ENCODE results near the gene IDUA.
"Not testable (repeated sequence)": the region's sequence is repeated elsewhere in the genome, so short reads cannot be mapped to it uniquely, and the experiment has no call there.

IDUA gene

DNA sequence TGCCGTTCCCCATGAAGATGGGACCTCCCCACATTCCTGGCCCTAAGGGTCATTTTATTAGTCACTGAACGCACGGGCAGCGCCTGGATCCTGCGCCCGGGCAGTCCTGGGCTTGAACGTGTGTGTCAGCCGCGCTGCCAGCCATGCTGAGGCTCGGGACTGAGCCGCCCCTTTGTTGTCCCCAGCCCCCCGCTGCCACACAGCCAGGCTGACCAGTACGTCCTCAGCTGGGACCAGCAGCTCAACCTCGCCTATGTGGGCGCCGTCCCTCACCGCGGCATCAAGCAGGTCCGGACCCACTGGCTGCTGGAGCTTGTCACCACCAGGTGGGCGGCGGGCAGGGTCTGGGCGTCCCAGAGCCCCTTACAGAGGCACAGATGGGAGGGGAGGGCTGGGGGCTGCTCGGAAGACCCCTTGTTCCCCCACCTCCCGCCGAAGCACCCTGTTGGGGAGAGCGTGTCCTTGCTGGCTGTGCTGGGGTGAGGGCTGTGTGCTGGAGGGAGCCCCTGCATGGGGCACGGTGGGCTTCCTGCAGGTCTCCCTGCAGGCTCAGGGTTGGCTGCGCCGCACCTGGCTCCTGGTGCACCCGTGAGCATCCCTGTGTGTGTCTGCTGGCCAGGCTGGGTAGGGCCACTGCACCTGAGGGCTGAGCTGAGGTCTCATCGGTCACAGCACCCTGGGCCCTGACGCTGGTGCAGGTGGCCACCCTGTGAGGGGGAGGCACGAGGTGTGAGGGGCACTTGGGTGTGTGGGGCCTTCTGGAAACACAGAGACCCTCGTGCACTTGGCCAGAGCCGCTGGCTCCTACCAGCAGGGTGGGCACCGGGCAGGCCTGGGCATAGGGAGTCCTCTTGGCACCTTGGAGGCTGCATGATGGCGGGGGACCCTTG lies 1.0 kb downstream of the IDUA start:
- no peak for DNase-seq (ENCODE audit: low read depth)

DNA sequence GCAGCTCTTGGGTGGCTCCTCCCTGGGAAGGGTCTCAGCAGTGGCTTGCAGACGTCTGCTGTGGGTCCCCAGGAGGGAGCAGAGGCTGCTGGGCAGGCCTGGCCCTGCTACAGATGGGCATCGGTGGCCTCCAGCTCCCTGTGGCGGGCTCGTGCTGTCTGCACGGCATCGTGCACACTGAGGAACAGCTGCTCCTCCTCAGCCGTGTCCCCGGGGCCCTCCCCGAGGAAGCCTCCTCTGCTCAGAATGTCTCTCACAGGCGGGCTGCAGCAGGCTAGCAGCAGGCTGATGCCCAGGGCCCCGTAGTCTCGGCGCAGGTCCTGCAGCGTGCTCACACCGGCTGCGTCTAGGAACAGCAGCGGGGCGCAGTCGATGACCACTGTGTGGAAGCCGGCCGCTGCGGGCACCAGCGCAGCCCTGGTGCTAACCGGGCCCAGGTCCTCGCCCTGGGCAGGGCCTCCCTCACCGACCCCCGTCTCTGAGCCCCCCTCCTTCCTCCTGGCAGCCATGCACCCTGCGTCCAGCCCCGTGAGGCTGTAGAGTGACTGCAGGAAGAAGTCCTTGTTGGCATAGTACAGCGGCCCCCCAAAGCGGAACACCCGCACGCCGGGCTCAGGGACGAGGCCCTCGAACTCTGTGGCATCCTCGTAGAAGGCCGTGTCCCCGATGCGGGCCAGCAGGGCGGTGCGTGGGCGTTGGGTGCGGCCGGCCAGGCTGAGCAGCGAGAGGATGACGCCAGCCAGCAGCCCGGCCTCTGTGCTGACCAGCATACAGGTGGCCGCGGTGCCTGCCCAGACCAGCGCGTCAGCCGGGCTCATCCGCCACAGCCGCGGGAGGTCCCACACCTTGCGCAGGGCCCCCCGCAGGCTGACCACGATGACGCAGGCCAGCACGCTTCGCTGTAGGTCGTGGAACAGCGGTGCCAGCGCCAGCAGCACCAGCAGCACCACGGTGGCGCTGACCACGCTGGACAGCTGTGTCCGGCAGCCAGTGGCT lies 2.2 kb downstream of the IDUA start:
- no peak for DNase-seq (ENCODE audit: low read depth)

DNA sequence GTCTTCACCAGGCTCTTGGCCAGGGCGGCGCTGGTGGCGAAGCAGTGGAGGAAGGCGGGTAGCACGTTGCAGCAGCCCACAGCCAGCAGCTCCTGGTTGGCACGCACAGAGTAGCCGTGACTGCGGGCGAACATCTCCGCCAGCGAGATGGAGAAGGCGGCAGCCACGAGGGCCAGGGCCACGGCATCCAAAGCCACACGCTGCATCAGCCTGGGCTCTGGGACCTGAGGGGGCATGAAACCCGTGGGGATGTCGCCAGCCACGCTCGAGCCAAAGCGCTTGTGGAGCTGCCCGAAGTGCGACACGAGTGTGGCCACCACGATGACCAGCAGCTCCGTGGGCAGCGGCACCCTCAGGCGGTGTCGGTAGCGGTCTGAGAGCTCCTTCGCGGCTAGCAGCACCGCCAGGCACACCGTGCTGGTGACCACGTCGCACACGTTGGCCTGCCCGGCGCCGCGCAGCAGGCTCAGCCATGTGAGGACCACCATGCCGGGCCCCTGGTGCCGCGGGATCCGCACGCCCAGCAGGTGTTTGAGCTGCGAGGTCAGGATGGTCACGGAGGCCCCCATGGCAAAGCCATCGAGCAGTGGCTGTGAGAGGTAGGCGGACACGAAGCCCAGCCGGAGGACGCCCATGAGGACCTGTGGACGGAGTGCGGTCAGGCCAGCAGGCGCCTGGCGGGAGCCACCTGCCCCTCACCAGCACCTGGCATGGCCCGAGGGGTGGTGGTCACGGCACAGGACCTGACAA lies 3.1 kb downstream of the IDUA start:
- DNase-seq (ENCODE audit: low read depth): no peak

DNA sequence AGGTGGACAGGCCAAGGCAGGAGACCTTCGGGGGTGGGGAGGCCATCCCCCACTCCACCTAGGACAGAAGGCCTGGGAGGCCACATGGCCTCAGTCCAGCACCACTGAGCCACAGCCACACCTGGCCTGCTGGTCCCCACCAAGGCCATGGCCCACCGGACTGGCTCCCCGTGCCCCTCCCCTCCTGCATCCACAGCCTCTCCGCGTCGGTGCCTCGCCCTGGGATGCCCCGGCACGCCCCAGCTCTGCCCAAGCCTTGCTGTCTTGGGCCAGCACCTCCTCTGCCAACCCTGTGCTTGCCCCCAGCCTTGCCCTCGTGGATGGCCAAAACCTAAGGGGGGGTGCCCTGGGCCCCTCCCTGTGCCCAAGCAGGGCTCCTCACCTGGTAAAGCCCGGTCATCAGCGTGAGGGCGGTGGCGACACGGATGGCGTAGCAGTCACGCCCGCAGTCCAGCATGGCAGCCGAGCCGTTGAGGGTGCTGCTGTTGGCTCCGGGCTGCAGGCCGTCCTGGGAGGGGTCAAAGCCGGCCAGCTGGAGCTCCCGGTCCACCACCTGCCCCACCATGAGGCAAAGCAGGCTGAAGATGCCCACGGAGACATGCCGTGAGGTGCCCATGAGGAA lies 4.0 kb downstream of the IDUA start:
- DNase-seq (ENCODE audit: low read depth): no peak

DNA sequence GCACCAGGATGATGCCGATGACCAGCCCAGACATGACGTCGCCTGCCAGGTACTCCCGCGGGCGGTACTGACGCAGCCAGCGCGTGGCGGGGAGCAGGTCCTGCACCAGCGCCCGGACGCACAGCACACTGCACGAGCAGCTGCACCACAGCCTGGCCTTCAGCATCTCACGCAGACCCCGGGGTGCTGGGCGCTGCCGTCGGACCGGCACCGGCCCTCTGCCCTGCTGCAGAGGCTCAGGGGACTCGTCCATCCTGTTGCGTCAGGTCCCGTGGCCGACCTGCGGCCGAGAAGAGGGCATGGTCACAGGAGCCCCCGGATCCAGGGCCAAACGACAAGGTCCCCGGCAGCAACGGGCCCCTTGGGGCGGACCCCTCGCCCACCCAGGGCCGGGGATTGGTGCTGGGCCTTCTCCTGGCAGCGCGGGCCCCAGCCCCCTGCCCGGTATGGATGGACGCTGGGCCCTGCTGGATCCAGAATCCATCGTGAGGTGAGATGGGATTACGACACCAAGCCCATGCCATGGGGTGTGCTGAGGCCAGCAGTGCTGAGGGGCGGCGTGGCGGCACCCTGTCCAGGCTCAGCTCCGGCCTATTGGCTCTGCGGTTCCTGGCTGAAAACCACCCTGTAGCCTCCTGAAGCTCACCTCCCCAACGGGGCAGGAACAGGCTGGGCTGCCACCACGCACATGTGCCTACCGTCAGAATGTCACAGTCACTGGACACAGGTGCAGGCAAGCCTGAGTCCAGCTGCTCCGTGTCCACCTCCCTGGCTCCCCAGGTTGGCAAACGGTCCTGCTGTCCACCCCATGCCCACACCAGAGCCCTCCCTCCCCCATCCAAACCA lies 4.8 kb downstream of the IDUA start:
- no peak for DNase-seq (ENCODE audit: low read depth)

DNA sequence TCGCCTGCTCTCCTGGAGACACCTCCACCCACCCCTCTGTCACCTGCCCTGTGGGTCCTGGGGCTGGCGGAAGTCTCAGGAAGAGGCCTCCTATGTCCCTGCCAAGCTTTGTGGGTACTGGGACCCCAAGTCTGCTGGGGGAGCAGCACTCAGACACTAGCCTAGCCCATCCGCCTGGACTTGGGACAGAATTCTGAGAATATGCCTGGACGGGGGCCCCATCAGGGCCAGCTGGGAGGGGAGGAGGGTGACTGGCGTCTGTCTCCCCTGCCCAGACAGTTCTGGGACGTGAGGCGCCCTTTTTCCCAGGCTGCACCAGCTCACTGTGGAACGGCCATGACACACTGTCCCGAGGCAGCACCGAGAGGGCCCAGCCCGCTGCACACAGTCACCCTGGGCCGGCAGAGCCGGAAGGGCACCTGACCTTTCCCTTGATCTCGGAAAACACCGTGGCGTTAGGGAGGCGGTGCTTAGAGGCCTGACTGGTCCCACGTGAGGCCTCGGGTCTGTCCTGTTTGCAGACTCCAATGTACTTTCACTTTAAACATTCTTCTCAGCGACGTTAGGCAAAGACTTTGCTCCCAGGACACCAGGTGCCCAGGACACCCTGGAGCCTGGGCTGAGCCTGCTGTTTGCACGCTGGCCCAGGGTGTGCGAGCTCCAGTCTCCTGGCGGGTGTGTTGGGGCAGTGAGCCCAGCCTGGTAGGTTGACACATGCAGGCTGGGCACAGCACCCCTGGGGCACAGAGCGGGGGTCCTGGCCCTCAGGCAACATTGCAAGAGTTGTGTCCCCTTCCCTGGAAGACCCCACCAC lies 5.7 kb downstream of the IDUA start:
- no peak for DNase-seq (ENCODE audit: low read depth)

DNA sequence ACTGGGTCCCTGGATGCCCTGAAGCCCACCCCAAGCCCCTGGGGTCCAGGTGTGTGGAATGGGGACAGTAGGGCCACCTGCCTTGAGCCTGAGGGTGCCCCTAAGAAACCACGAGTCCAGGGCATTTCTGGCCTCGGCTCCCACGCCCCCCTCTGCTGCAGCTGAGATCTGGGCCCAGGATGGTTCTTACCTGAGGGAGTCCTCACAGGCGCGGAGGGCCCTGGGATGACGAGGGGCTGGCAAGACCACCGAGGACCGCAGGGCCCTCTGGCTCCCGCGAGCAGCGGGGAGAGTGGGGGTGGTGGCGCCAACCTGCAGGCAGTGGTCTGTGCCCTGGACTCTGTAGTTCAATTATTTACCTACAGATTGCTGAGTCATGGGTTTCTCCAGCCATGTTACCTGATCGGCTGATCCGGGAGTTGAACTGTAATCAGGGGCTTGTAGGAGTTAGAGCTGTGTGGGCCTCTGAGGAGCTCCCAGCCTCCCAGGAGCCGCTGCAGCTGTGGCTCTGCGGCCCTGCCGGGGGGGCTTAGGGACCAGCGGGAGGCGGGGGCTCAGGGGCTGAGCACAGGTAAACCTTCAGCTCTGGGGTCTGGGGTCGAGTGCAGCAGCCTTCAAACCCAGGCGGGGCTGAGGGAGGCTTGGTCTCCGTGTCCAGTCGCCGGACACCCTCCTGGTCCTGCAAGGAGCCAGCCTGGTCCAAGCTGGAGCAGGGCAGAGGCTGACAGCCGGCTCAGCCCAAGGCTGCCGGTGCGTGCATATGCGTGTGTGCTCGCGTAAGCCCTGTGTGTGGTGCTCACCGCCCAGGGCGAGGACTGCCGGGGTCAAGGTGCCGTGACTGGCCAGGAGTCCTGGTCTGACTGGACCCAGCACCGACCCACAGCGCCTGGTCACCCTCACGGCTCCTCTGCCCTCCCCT lies 6.5 kb downstream of the IDUA start, which contains the start of gene SLC26A1:
Gene SLC26A1 (minus strand): TSS at position 294 of the 919 bp plus-strand sequence. CDS start 1,701 bp downstream, outside the sequence.
- no peak for DNase-seq (ENCODE audit: low read depth)

DNA sequence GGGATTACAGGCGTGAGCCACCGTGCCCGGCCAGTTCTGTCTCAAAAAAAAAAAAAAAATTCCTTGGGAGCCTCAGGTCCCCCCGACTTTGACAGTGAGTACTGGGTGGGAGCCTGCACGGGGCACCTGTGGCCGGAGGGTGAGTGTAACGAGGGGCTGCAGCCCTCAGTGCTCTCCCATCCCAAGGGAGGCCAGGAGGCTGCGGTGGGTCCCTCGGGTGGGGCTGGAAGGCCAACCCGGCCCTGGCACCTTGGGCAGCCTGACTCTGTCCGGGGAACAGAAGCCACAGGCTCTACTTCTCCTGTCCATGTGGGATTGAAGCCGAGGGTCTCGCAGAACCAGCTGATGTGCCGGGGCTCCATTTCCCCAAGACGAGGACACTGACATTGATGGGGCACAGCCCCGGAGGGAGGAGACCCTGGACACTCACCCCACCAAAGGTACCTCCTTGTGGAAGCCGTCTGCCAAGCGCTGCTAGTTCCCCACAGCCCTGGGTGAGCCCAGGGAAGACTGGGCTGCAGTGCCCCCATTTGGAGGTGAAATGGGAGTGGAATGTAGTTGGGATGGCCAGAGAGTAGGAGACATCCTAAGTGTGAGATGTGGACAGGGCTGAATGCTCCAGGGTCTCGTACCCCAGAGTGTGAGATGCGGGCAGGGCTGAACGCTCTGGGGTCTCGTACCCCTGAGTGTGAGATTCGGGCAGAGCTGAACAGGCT lies 8.6 kb downstream of the IDUA start:
- DNase-seq (ENCODE audit: low read depth): no peak

DNA sequence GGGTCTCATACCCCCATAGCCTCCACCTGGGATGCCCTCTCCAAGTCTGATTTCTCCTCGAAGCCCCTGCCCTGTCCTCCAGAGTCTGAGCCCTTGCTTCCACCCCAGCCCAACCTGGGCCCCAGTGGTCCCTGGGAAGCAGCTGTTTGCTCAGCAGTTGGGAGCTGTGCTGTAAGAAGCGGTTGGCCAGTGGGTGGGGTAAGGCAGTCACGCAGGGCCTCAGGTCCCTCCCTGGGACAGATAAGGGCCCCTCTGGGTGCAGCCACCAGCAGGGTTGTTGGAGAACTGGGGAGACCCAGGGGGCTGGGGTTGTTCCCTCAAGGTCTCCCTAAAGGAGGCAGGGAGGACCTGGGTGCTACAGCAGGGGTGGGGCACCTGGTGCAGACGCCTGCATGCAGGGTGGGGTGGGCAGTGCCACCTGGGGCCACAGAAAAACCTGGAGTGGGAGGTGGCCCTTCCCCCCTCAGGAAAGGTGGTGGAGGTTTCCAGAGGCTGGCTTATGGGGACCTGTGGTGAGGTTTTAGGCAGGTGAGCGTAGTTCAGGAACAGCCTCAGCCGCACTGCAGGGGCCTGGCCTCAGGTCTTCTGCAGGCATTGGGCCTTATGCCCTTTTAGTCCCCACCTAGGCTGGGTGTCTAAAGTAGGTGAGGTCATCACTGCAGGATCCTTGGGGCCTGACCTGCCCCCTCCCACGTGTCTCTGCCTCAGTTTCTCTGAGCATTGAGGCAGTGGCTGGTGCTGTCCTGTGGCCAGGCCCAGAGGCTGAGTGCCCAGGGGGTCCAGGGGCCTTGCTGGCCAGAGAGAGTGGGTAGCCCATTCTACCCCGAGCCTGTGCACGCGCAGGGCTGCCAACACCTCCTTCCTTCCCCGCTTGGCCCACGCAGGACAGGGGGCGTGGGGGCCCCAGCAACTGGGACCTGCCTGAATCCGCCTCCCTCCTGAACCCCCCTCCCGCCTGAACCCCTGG lies 9.5 kb downstream of the IDUA start:
- DNase-seq (ENCODE audit: low read depth): no peak

DNA sequence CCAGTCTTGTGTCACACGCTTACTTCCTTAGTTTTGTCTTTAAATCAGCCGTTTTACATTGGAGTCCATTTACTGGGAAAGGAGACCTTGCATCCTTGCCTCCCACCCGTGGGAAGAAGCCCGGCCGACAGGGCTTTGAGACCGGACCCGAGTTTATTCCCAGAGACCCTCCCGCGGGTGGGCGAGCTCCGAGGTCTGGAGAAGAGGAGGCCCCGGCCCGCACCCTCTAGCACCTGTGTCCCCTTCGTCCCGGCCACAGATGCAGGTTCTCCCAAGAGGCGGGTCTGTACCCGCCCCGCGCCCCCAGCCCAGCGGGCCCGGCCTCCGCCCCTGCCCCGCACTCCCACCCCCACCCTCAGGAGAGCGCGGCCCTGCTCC lies 10.1 kb downstream of the IDUA start:
- DNase-seq (ENCODE audit: low read depth): no peak

DNA sequence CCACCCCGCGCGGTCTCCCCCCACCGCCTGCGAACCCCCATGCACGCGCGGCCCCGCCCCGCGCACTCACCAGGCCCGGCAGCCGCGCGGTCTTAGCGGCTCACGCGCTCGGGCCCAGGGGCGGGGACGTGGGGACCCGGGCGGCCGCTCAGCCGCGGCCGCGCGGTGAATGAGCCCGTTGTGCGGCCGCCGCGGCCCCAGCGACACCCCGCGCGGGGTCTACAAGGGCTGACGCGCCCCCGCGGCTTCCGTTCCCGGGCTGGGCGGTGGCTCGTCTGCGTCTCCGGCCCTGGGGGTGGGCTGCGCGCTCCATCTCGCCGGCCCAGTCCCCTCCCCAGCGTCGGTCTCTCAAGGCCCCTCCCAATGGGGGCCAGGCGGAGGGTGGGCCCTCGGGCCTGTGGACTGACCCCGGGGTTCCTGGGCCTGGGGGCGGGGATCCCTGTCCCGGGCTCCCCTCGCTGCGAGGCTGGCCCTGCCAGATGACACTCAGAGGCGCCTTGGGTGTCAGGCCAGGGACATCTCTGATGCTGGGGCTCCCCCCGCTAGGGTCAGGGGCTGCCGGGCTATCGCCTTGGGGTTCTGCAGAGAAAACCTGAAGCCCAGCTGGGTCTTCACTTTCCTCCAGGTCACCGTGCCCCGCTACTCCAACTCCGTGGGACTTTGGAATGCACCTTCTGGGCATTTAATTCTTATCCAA lies 10.7 kb downstream of the IDUA start:
- DNase-seq (ENCODE audit: low read depth): no peak

DNA sequence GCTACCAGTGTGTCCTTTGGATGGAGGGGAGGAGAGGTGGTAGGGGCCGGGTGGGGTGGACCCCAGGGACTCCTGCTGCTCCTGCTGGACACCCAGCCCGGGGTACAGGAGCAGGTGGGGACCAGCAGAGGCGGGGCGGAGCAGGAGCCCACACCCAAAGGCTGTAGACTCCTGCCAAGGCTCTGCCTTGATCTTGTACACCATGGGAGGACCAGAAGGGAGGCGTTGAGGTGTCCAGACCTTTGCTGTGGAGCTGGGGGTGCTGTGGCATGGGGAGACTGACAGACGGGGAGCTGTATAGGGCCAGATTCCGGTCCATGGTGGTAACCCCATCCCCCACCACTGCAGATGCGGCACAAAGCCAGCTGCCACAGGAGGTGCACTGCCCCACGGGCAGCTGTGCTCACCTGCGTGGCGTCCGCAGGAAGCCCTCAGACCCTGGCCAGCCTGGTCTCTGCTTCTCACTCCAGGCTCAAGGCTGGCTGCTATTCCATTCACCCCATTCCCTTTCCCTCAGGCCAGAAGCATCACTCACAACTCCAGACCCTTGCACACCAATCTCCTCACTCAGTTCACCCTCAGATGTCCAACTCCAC lies 11.3 kb downstream of the IDUA start:
- DNase-seq (ENCODE audit: low read depth): no peak

DNA sequence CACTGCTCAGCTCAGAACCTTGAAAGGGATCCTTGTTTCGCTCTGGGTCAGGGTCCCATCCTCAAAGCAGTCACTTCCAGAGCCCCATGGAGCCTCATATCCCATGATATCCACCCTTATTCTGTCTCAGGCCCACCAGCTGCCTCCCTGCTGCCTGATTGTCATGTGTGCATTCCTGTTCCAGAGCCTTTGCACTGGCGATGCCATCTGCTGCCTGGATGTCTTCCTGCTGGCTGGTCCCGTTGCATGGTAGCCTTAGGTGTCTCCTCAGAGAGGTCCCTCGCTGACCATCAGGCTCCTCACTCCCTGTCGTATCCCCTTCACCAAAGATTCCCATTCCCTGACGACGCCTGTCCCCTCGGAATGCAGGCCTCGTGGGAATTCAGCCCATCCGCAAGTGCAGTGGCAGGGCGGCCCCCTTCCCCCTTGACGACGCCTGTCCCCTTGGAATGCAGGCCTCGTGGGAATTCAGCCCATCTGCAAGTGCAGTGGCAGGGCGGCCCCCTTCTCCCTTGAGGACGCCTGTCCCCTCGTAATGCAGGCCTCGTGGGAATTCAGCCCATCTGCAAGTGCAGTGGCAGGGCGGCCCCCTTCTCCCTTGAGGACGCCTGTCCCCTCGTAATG lies 12.5 kb downstream of the IDUA start:
- DNase-seq (ENCODE audit: low read depth): not testable (repeated sequence)

DNA sequence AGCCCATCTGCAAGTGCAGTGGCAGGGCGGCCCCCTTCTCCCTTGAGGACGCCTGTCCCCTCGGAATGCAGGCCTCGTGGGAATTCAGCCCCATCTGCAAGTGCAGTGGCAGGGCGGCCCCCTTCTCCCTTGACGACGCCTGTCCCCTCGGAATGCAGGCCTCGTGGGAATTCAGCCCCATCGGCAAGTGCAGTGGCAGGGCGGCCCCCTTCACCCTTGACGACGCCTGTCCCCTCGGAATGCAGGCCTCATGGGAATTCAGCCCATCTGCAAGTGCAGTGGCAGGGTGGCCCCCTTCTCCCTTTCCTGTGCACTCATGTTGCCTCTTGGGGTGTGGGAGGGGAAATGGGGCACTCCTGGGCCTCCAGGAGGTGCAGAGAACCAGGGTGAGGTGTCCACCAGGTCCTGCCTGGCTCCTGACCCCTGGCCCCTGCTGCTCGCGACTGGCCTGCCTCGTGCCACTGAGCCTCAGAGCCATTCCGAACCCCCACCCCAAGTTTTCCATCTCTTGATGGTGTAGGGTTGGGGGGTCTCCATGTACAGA lies 13.1 kb downstream of the IDUA start:
- DNase-seq (ENCODE audit: low read depth): no peak

DNA sequence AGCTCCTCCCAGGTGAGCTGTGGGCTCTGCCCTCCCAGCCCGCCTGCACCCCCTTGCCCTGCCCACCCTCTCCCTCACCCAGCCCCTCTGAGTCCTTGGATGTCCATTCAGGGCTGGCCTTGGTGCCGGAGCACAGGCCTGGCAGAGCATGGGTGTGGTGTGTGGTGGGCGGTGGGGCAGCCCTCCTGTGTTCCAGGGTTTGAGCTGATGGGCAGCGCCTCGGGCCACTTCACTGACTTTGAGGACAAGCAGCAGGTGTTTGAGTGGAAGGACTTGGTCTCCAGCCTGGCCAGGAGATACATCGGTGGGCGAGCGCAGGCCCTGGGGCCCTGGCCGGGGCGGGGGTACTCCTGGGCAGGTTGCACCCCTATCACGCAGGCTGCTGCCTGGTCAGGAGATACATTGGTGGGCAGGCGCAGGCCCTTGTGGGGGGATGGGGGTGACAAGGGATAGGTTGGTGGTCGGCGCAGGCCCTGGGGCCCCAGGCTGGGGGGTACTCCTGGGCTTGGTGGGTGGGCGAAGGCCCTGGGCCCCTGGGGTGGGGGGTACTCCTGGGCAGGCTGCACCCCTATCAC lies 13.9 kb downstream of the IDUA start:
- DNase-seq (ENCODE audit: low read depth): no peak

All from activated T-helper 9 cell treated with anti-CD3 and anti-CD28 coated beads, Interleukin-2, amount 50 U/mL, for 16 hours (primary cell).